Nephron progenitor cell (in vitro differentiated cells): ENCODE data around the gene LTBP1.

Experiments used
- DNase-seq: peaks from one replicate; pipeline ENCODE4 v3.0.0; 2021
- H3K27ac Mint-ChIP-seq: 2 replicates; pipeline ENCODE4 v1.8.0; 2021; ENCODE audit warnings: mild to moderate bottlenecking, moderate library complexity, mixed read lengths
- H3K27me3 Mint-ChIP-seq: 2 replicates; pipeline ENCODE4 v1.8.0; 2021; ENCODE audit warnings: mild to moderate bottlenecking, low read depth, mixed read lengths; ENCODE audit not compliant: poor library complexity
- H3K36me3 Mint-ChIP-seq: 2 replicates; pipeline ENCODE4 v1.8.0; 2021; ENCODE audit warnings: low read depth, mixed read lengths
- H3K4me1 Mint-ChIP-seq: 2 replicates; pipeline ENCODE4 v1.8.0; 2021; ENCODE audit warnings: mixed read lengths
- H3K4me3 Mint-ChIP-seq: 2 replicates; pipeline ENCODE4 v1.8.0; 2021; ENCODE audit warnings: mild to moderate bottlenecking, moderate library complexity, mixed read lengths
- H3K9me3 Mint-ChIP-seq: 2 replicates; pipeline ENCODE4 v1.8.0; 2021; ENCODE audit warnings: mild to moderate bottlenecking, moderate library complexity, mixed read lengths
- CTCF ChIP-seq: fragments of 200-600 bp; sonication (generic); IDR thresholded peaks from 2 replicates; pipeline ENCODE4 v1.5.0; 2021; ENCODE audit warnings: antibody characterized with exemption

LTBP1 gene

GRCh38 chr2:33104052-33104623, 157.4 kb downstream of the LTBP1 start:
- Mint-ChIP-seq H3K4me1 (peaks cover 33% of the 10 kb centered on the region), H3K27ac (peak overlapping the region; percentile 95), H3K9me3 (peaks cover 14% of the 10 kb centered on the region), H3K4me3 (peak overlapping the region; percentile 29), H3K27me3 (no peaks in the 10 kb centered on the region), H3K36me3 (peaks cover 23% of the 10 kb centered on the region)
- TF ChIP-seq CTCF: no peak
- no peak for DNase-seq

- peak overlapping the region; percentile 29 for H3K4me3 Mint-ChIP-seq
These were observed 158.0 kb downstream of the LTBP1 start for GRCh38 chr2:33104726-33105125.

GRCh38 chr2:33106115-33106514, 159.4 kb downstream of the LTBP1 start:
- peaks cover 40% of the 10 kb centered on the region for H3K4me1 Mint-ChIP-seq
- TF ChIP-seq CTCF: no peak
- H3K27ac Mint-ChIP-seq: no peak overlapping the region
- no peaks in the 10 kb centered on the region for H3K27me3 Mint-ChIP-seq
- H3K9me3 Mint-ChIP-seq: peaks cover 14% of the 10 kb centered on the region
- H3K4me3 Mint-ChIP-seq: no peak overlapping the region
- DNase-seq: no peak
- peaks cover 28% of the 10 kb centered on the region for H3K36me3 Mint-ChIP-seq

More at GRCh38 chr2:33104726-33105125, 158.0 kb downstream of the LTBP1 start:
- no peak for DNase-seq
- peaks cover 34% of the 10 kb centered on the region for H3K4me1 Mint-ChIP-seq
- H3K36me3 Mint-ChIP-seq: peaks cover 23% of the 10 kb centered on the region
- peak overlapping the region; percentile 95 for H3K27ac Mint-ChIP-seq
- H3K9me3 Mint-ChIP-seq: peaks cover 14% of the 10 kb centered on the region
- TF ChIP-seq CTCF: no peak
- H3K27me3 Mint-ChIP-seq: no peaks in the 10 kb centered on the region

GRCh38 chr2:33107690-33108482, 161.1 kb downstream of the LTBP1 start:
- Mint-ChIP-seq H3K36me3 (peaks cover 36% of the 10 kb centered on the region), H3K9me3 (peaks cover 14% of the 10 kb centered on the region), H3K27ac (no peak overlapping the region), H3K4me1 (peaks cover 46% of the 10 kb centered on the region), H3K4me3 (no peak overlapping the region), H3K27me3 (no peaks in the 10 kb centered on the region)
- no peak for DNase-seq
- no peak for TF ChIP-seq CTCF

- H3K27ac Mint-ChIP-seq: no peak overlapping the region
- peaks cover 14% of the 10 kb centered on the region for H3K9me3 Mint-ChIP-seq
- no peaks in the 10 kb centered on the region for H3K27me3 Mint-ChIP-seq
- no peak overlapping the region for H3K4me3 Mint-ChIP-seq
- H3K4me1 Mint-ChIP-seq: peaks cover 39% of the 10 kb centered on the region
- no peak for TF ChIP-seq CTCF
- no peak for DNase-seq
- H3K36me3 Mint-ChIP-seq: peaks cover 44% of the 10 kb centered on the region
These were observed 162.0 kb downstream of the LTBP1 start for GRCh38 chr2:33108483-33109443.
